ENCODE measurements around the gene TAGLN2.

TAGLN2 gene

GRCh38 chr1:159935305-159935704 lies 10.0 kb upstream of the TAGLN2 start:
- no peak overlapping the region for H3K4me3 ChIP-seq (ENCODE audit: low read length)
- no peak for TF ChIP-seq ZNF274 (IDR thresholded peaks at IDR 0.05; ENCODE audit: low read depth, low read length)

GRCh38 chr1:159934136-159935039 lies 9.1 kb upstream of the TAGLN2 start:
- no peak for TF ChIP-seq ZNF274 (IDR thresholded peaks at IDR 0.05; ENCODE audit: low read depth, low read length)
- no peak overlapping the region for H3K4me3 ChIP-seq (ENCODE audit: low read length)

- no peak for TF ChIP-seq ZNF274 (IDR thresholded peaks at IDR 0.05; ENCODE audit: low read depth, low read length)
- no peak overlapping the region for H3K4me3 ChIP-seq (ENCODE audit: low read length)
These were observed 8.0 kb upstream of the TAGLN2 start for GRCh38 chr1:159933347-159933746.

- H3K4me3 ChIP-seq (ENCODE audit: low read length) = no peak overlapping the region
- no peak for TF ChIP-seq ZNF274 (IDR thresholded peaks at IDR 0.05; ENCODE audit: low read depth, low read length)
These were observed 7.3 kb upstream of the TAGLN2 start for GRCh38 chr1:159932296-159933285.

- H3K4me3 ChIP-seq (ENCODE audit: low read length) = no peak overlapping the region
- no peak for TF ChIP-seq ZNF274 (IDR thresholded peaks at IDR 0.05; ENCODE audit: low read depth, low read length)
These were observed 6.5 kb upstream of the TAGLN2 start for GRCh38 chr1:159931795-159932173.

- no peak overlapping the region for H3K4me3 ChIP-seq (ENCODE audit: low read length)
- TF ChIP-seq ZNF274 (IDR thresholded peaks at IDR 0.05; ENCODE audit: low read depth, low read length) = no peak
These were observed 5.9 kb upstream of the TAGLN2 start for GRCh38 chr1:159931101-159931794.

GRCh38 chr1:159930634-159931033 lies 5.3 kb upstream of the TAGLN2 start:
- TF ChIP-seq ZNF274 (IDR thresholded peaks at IDR 0.05; ENCODE audit: low read depth, low read length) = no peak

GRCh38 chr1:159930216-159930615 lies 4.9 kb upstream of the TAGLN2 start:
- TF ChIP-seq ZNF274 (IDR thresholded peaks at IDR 0.05; ENCODE audit: low read depth, low read length) = no peak
- no peak overlapping the region for H3K4me3 ChIP-seq (ENCODE audit: low read length)

More at GRCh38 chr1:159930634-159931033, 5.3 kb upstream of the TAGLN2 start:
- no peak overlapping the region for H3K4me3 ChIP-seq (ENCODE audit: low read length)

GRCh38 chr1:159929155-159930051 lies 4.1 kb upstream of the TAGLN2 start:
- TF ChIP-seq ZNF274 (IDR thresholded peaks at IDR 0.05; ENCODE audit: low read depth, low read length) = no peak
- no peak overlapping the region for H3K4me3 ChIP-seq (ENCODE audit: low read length)

GRCh38 chr1:159928491-159929050 lies 3.3 kb upstream of the TAGLN2 start:
- TF ChIP-seq ZNF274 (IDR thresholded peaks at IDR 0.05; ENCODE audit: low read depth, low read length) = no peak
- no peak overlapping the region for H3K4me3 ChIP-seq (ENCODE audit: low read length)

GRCh38 chr1:159927849-159928431 lies 2.6 kb upstream of the TAGLN2 start:
- TF ChIP-seq ZNF274 (IDR thresholded peaks at IDR 0.05; ENCODE audit: low read depth, low read length) = no peak
- H3K4me3 ChIP-seq (ENCODE audit: low read length) = no peak overlapping the region

- TF ChIP-seq ZNF274 (IDR thresholded peaks at IDR 0.05; ENCODE audit: low read depth, low read length) = no peak
- no peak overlapping the region for H3K4me3 ChIP-seq (ENCODE audit: low read length)
These were observed 2.0 kb upstream of the TAGLN2 start for GRCh38 chr1:159927211-159927848.

All from GM08714 (cell line).